HepG2 (cell line): ENCODE measurements around the gene CACNA1G. TPM values are rescaled to one million over a fixed set of nuclear protein-coding genes. Genes with fewer than 3 reads are reported as not detected.
A peak's percentile ranks its signal among the peaks of the same experiment; 100 is the strongest.

Source experiments
- CBX2 ChIP-seq, 2 experiments: fragments of 200-600 bp in 1 of 2; sonication (generic); formaldehyde crosslinking in 1 of 2; IDR thresholded peaks; 2 replicates each; pipeline versions ENCODE4 v1.7.0 to v1.8.1; 2018 to 2022; ENCODE audit warnings: low read depth in 2 of 2, low read length in 1 of 2, mild to moderate bottlenecking in 1 of 2, missing genetic modification reagents in 1 of 2
- FIP1L1 ChIP-seq: fragments of 200-400 bp; formaldehyde crosslinking; IDR thresholded peaks from 2 replicates; pipeline ENCODE4 v1.6.1; 2018; ENCODE audit warnings: low read depth, mild to moderate bottlenecking, low read length, moderate library complexity, borderline replicate concordance; ENCODE audit not compliant: insufficient read depth
- JUN ChIP-seq: sonication (generic); formaldehyde crosslinking; IDR thresholded peaks from 2 replicates; pipeline ENCODE4 v1.4.0; 2020; ENCODE audit warnings: mild to moderate bottlenecking, missing genetic modification reagents
- KLF12 ChIP-seq: sonication (generic); formaldehyde crosslinking; IDR thresholded peaks from 2 replicates; pipeline ENCODE4 v1.4.0; 2020; ENCODE audit warnings: missing genetic modification reagents, borderline replicate concordance
- MAFG ChIP-seq: sonication (generic); formaldehyde crosslinking; IDR thresholded peaks from 2 replicates; pipeline ENCODE4 v1.5.1; 2020; ENCODE audit warnings: mild to moderate bottlenecking, missing genetic modification reagents
- NFIB ChIP-seq: sonication (generic); formaldehyde crosslinking; IDR thresholded peaks from 2 replicates; pipeline ENCODE4 v1.9.0; 2021; ENCODE audit warnings: missing genetic modification reagents, mild to moderate bottlenecking, borderline replicate concordance
- RXRA ChIP-seq: sonication (generic); formaldehyde crosslinking; IDR thresholded peaks from 2 replicates; pipeline ENCODE4 v1.5.1; 2020; ENCODE audit warnings: missing genetic modification reagents
- SAFB2 ChIP-seq: sonication (generic); formaldehyde crosslinking; IDR thresholded peaks from 2 replicates; pipeline ENCODE4 v1.5.1; 2020; ENCODE audit warnings: missing genetic modification reagents, low read depth, mild to moderate bottlenecking, borderline replicate concordance
- SMAD3 ChIP-seq: sonication (generic); formaldehyde crosslinking; IDR thresholded peaks from 2 replicates; pipeline ENCODE4 v1.4.0; 2020; ENCODE audit warnings: missing genetic modification reagents
- SUZ12 ChIP-seq: fragments of 150-350 bp; IDR thresholded peaks from 2 replicates; pipeline ENCODE4 v1.6.1; 2014; ENCODE audit warnings: low read depth, low read length
- TOPORS ChIP-seq: sonication (generic); formaldehyde crosslinking; IDR thresholded peaks from 2 replicates; pipeline ENCODE4 v1.8.0; 2023; ENCODE audit warnings: mild to moderate bottlenecking, missing genetic modification reagents
- ZNF619 ChIP-seq: sonication (generic); formaldehyde crosslinking; IDR thresholded peaks from 2 replicates; pipeline ENCODE4 v1.4.0; 2020; ENCODE audit warnings: mild to moderate bottlenecking, missing genetic modification reagents
- ZNF709 ChIP-seq: sonication (generic); formaldehyde crosslinking; IDR thresholded peaks from 2 replicates; pipeline ENCODE4 v1.5.0; 2020; ENCODE audit warnings: mild to moderate bottlenecking, missing genetic modification reagents
- ZSCAN30 ChIP-seq: sonication (generic); formaldehyde crosslinking; IDR thresholded peaks from 2 replicates; pipeline ENCODE4 v1.5.0; 2020; ENCODE audit warnings: mild to moderate bottlenecking, missing genetic modification reagents
- polyA plus RNA-seq, 8 experiments: library from polyadenylated mRNA; depleted of rRNA in 3 of 8; stranded (reverse) in 7 of 8; unstranded in 1 of 8; fragments of >200 nt; fragmentation: Illumina TruSeq in 4 of 8; extraction: Trizol in 4 of 8; gene quantifications; 2 replicates each; pipeline versions ENCODE4 v1.2.1 to v1.2.3, GENCODE V29; 2011 to 2016; ENCODE audit warnings: low read depth in 4 of 8, missing spikeins in 1 of 8, mixed read lengths in 1 of 8; ENCODE audit not compliant: insufficient read depth in 1 of 8
- total RNA-seq, 5 experiments: library from RNA; depleted of rRNA; stranded (reverse); fragments of >200 nt; fragmentation: Illumina TruSeq; extraction: Trizol; gene quantifications; 2 replicates each; pipeline ENCODE4 v1.2.3, GENCODE V29; 2016; ENCODE audit warnings: low read depth in 1 of 5
- TF ChIP-seq, protein P1 (sequence below): sonication (generic); formaldehyde crosslinking; IDR thresholded peaks from 2 replicates; pipeline ENCODE4 v1.9.0; 2022; ENCODE audit warnings: low read depth, missing genetic modification reagents
- TF ChIP-seq, protein P2 (sequence below), 2 experiments: sonication (generic) in 1 of 2; formaldehyde crosslinking in 1 of 2; IDR thresholded peaks; 2 replicates each; pipeline versions ENCODE4 v1.5.1 to v1.6.1; 2011 to 2020; ENCODE audit warnings: borderline replicate concordance in 1 of 2, low read depth in 1 of 2, low read length in 1 of 2, mild to moderate bottlenecking in 1 of 2, missing genetic modification reagents in 1 of 2, moderate library complexity in 1 of 2
- TF ChIP-seq, protein P3 (sequence below): sonication (generic); formaldehyde crosslinking; IDR thresholded peaks from 2 replicates; pipeline ENCODE4 v1.4.0; 2020; ENCODE audit warnings: mild to moderate bottlenecking, missing genetic modification reagents
- TF ChIP-seq, protein P4 (sequence below): sonication (generic); formaldehyde crosslinking; IDR thresholded peaks from 2 replicates; pipeline ENCODE4 v1.4.0; 2020; ENCODE audit warnings: missing genetic modification reagents, borderline replicate concordance

The CACNA1G gene
- total and polyA plus RNA-seq, 2 of the 13 experiments (the other 11 are each of a cell fraction or from before 2014, with no cell fraction given), result 0.02 TPM; not detected in 1

DNA sequence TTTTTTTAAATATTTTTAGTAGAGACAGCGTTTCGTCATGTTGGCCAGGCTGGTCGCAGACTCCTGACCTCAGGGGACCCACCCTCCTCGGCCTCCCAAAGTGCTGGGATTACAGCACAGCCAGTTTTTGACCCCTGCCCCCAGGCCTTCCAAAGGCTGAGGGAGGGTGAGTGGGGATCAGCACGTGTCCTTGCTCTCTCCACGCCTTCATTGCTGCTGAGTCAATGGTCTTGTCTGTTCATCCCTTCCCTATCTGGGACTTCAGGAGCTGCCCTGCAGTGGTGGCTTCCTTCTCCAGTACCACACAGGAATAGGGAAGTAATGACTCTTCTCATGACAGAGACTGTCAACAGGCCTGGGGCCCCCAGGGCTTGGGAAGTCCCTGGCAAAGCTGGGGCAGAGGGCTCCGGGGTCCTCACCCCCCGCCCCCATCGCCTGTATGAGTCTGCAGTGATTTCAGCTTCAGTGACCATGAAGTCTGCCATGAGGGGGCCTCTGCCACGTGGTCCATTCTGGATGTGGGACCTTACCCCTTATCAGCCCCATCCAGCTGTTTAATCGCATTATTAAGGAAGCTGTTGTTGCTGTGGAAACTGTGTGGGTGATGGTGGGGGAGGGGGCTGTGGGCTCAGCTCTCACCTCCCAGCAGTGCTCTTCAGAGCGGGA is 80.3 kb downstream of the CACNA1G start (continued):
- TF ChIP-seq SMAD3 (CRISPR knock-in tag) (no peak), KLF12 (CRISPR knock-in tag) (no peak), ZNF709 (CRISPR knock-in tag) (no peak), FIP1L1 (no peak), RXRA (peak; percentile 98), ZSCAN30 (CRISPR knock-in tag) (no peak), TOPORS (CRISPR knock-in tag) (no peak), SUZ12 (no peak), JUN (CRISPR knock-in tag) (no peak), MAFG (CRISPR knock-in tag) (no peak), NFIB (CRISPR knock-in tag) (no peak), SAFB2 (no peak), CBX2 (IDR thresholded peaks at IDR 0.05; ENCODE audit: low read depth, low read length) (no peak), CBX2 (CRISPR knock-in tag; IDR thresholded peaks at IDR 0.05; ENCODE audit: low read depth) (no peak), ZNF619 (CRISPR knock-in tag) (no peak)
- TF ChIP-seq, protein P1, sequence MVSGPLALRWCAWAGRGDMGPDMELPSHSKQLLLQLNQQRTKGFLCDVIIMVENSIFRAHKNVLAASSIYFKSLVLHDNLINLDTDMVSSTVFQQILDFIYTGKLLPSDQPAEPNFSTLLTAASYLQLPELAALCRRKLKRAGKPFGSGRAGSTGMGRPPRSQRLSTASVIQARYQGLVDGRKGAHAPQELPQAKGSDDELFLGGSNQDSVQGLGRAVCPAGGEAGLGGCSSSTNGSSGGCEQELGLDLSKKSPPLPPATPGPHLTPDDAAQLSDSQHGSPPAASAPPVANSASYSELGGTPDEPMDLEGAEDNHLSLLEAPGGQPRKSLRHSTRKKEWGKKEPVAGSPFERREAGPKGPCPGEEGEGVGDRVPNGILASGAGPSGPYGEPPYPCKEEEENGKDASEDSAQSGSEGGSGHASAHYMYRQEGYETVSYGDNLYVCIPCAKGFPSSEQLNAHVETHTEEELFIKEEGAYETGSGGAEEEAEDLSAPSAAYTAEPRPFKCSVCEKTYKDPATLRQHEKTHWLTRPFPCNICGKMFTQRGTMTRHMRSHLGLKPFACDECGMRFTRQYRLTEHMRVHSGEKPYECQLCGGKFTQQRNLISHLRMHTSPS, result peak; percentile 72
- TF ChIP-seq, protein P2, sequence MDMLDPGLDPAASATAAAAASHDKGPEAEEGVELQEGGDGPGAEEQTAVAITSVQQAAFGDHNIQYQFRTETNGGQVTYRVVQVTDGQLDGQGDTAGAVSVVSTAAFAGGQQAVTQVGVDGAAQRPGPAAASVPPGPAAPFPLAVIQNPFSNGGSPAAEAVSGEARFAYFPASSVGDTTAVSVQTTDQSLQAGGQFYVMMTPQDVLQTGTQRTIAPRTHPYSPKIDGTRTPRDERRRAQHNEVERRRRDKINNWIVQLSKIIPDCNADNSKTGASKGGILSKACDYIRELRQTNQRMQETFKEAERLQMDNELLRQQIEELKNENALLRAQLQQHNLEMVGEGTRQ (IDR thresholded peaks at IDR 0.05; ENCODE audit: low read depth, low read length), result peak; percentile 67
- TF ChIP-seq, protein P2 (CRISPR knock-in tag; IDR thresholded peaks at IDR 0.05; ENCODE audit: borderline replicate concordance), result peak; percentile 29; the same call in 1 of the 2 replicates
- TF ChIP-seq, protein P3, sequence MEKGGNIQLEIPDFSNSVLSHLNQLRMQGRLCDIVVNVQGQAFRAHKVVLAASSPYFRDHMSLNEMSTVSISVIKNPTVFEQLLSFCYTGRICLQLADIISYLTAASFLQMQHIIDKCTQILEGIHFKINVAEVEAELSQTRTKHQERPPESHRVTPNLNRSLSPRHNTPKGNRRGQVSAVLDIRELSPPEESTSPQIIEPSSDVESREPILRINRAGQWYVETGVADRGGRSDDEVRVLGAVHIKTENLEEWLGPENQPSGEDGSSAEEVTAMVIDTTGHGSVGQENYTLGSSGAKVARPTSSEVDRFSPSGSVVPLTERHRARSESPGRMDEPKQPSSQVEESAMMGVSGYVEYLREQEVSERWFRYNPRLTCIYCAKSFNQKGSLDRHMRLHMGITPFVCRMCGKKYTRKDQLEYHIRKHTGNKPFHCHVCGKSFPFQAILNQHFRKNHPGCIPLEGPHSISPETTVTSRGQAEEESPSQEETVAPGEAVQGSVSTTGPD (CRISPR knock-in tag), result no peak
- TF ChIP-seq, protein P4, sequence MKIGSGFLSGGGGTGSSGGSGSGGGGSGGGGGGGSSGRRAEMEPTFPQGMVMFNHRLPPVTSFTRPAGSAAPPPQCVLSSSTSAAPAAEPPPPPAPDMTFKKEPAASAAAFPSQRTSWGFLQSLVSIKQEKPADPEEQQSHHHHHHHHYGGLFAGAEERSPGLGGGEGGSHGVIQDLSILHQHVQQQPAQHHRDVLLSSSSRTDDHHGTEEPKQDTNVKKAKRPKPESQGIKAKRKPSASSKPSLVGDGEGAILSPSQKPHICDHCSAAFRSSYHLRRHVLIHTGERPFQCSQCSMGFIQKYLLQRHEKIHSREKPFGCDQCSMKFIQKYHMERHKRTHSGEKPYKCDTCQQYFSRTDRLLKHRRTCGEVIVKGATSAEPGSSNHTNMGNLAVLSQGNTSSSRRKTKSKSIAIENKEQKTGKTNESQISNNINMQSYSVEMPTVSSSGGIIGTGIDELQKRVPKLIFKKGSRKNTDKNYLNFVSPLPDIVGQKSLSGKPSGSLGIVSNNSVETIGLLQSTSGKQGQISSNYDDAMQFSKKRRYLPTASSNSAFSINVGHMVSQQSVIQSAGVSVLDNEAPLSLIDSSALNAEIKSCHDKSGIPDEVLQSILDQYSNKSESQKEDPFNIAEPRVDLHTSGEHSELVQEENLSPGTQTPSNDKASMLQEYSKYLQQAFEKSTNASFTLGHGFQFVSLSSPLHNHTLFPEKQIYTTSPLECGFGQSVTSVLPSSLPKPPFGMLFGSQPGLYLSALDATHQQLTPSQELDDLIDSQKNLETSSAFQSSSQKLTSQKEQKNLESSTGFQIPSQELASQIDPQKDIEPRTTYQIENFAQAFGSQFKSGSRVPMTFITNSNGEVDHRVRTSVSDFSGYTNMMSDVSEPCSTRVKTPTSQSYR (CRISPR knock-in tag), result peak; percentile 67; the same call in 1 of the 2 replicates
